GM23248 (cell line): ENCODE results near the gene TMEM39A.

Source experiments
- EZH2 ChIP-seq: fragments of 200-600 bp; sonication (generic); IDR thresholded peaks from 2 replicates; pipeline ENCODE4 v1.6.1; 2018; ENCODE audit warnings: antibody characterized with exemption, mild to moderate bottlenecking; ENCODE audit not compliant: insufficient read depth, poor library complexity, severe bottlenecking
- EZH2phosphoT487 ChIP-seq: fragments of 200-600 bp; sonication (generic); IDR thresholded peaks from 2 replicates; pipeline ENCODE4 v1.6.1; 2018; ENCODE audit warnings: antibody characterized with exemption, moderate library complexity, mild to moderate bottlenecking, low read depth; ENCODE audit not compliant: insufficient read depth

DNA sequence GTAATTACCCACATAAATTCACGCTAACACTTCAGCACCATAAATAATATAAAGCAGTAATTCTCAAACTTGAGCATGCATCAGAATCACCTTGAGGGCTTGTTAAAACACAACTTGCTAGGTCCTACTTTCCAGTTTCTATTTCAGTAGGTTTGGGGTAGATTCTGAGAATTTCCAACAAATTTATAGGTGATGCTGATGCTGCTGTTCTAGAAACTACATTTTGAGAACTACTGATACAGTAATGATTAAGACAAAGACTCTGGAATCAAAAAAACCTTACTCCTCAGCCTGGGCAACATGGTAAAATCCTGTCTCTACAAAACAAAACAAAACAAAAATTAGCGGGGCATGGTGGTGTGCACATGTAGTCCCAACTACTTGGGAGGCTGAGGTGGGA lies 18.8 kb downstream of the TMEM39A start:
- TF ChIP-seq EZH2 (no peak), EZH2phosphoT487 (no peak)
